ENCODE results near the gene TCTN2. TPM values are rescaled to one million over a fixed set of nuclear protein-coding genes. Genes with fewer than 3 reads are reported as not detected.

TCTN2 gene
- total and polyA plus RNA-seq, 2 of the 4 experiments (the other 2 are of a cell fraction): 8.4 to 13.6 TPM

DNA sequence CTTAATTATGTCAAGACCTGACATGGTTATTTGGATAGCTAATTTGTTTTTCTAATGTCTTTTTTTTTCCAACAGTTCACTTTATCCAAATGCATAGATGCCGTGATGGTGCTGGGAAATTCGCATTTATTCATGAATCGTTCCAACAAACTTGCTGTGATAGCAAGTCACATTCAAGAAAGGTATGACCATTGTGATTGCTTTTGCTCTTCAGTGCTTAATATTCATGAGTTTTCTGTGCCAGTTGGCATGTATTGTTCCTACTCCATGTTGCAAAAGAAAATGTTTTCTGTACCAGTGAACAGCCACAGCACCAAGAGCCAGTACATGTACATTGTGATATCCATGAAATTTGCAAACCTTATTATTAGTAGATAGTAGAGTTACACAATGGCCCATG lies 25.5 kb upstream of the TCTN2 start:
- no peak overlapping the region for H3K18ac ChIP-seq (ENCODE audit: low read depth, low read length)
- no peaks in the 10 kb centered on the region for H3K9me1 ChIP-seq (ENCODE audit: insufficient read depth, low read length)
- no peak overlapping the region for H3K56ac ChIP-seq (ENCODE audit: extremely low read depth, insufficient read depth, low read length)
- no peak overlapping the region for H2BK5ac ChIP-seq (ENCODE audit: low read depth, low read length, poor library complexity, severe bottlenecking)
- no peaks in the 10 kb centered on the region for H3K4me1 ChIP-seq (ENCODE audit: control insufficient read depth, insufficient read depth, low read length)
- no peaks in the 10 kb centered on the region for H3K27me3 ChIP-seq (ENCODE audit: control insufficient read depth, insufficient read depth, low read length)
- no peak overlapping the region for H3K4ac ChIP-seq (ENCODE audit: low read depth, low read length)
- no peak overlapping the region for H3K23ac ChIP-seq (ENCODE audit: low read depth, low read length)
- dilution Hi-C loops (cut with HindIII; ENCODE audit: low sequenced_read_pairs, unreplicated experiment) (no loop called here), in situ Hi-C loops (cut with MboI; ENCODE audit: low sequenced_read_pairs) (no loop called here), intact Hi-C loops (cut with micrococcal nuclease) (no loop called here)
- H3K9ac ChIP-seq (ENCODE audit: low read depth, low read length): no peak overlapping the region
- H2AFZ ChIP-seq (replicated peaks; ENCODE audit: low read length, poor library complexity): no peak overlapping the region
- H3K9me3 ChIP-seq (ENCODE audit: control insufficient read depth, insufficient read depth, low read length): no peaks in the 10 kb centered on the region
- H4K8ac ChIP-seq (ENCODE audit: low read depth in 2 of 2, low read length in 2 of 2): no peak overlapping the region
- POLR2A ChIA-PET (ENCODE audit: unreplicated experiment): interaction anchor here (0.6 kb wide), 1 partner anchor 42 kb away, joined by 4 read pairs; no protein-coding TSS in a partner anchor
- H2AK9ac ChIP-seq (replicated peaks; ENCODE audit: low read depth, low read length, poor library complexity): no peak overlapping the region
- no peak overlapping the region for H2BK20ac ChIP-seq (ENCODE audit: low read depth, low read length)
- BruUV-seq (replicated peaks): no TSS peak
- WGBS, 2 experiments (ENCODE audit: extremely low coverage in 2 of 2, insufficient read length in 1 of 2): no CpG with 5 or more reads among the region's 3 CpGs
- H3K79me1 ChIP-seq (ENCODE audit: low read depth in 1 of 2, low read length in 2 of 2): peaks cover 7 to 9% of the 10 kb centered on the region in 2 experiments; a peak in 2 of 4 replicates
- H2BK15ac ChIP-seq (ENCODE audit: low read depth, low read length): no peak overlapping the region
- no peak overlapping the region for H4K5ac ChIP-seq (ENCODE audit: low read depth, low read length)
- no peak overlapping the region for H4K91ac ChIP-seq (ENCODE audit: insufficient read depth, low read depth, low read length)
- ATAC-seq (ENCODE audit: low read depth) (no peak), DNase-seq (no peak)
- TF ChIP-seq MAZ (IDR thresholded peaks at IDR 0.05; ENCODE audit: borderline replicate concordance, low read depth, low read length): no peak
- TF ChIP-seq RCOR1 (IDR thresholded peaks at IDR 0.05; ENCODE audit: insufficient replicate concordance, low read length): no peak
- TF ChIP-seq SMC3 (IDR thresholded peaks at IDR 0.05; ENCODE audit: low read depth, low read length): no peak
- TF ChIP-seq, protein P1, sequence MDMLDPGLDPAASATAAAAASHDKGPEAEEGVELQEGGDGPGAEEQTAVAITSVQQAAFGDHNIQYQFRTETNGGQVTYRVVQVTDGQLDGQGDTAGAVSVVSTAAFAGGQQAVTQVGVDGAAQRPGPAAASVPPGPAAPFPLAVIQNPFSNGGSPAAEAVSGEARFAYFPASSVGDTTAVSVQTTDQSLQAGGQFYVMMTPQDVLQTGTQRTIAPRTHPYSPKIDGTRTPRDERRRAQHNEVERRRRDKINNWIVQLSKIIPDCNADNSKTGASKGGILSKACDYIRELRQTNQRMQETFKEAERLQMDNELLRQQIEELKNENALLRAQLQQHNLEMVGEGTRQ (IDR thresholded peaks at IDR 0.05; ENCODE audit: low read depth, low read length): no peak
- TF ChIP-seq, protein P2, sequence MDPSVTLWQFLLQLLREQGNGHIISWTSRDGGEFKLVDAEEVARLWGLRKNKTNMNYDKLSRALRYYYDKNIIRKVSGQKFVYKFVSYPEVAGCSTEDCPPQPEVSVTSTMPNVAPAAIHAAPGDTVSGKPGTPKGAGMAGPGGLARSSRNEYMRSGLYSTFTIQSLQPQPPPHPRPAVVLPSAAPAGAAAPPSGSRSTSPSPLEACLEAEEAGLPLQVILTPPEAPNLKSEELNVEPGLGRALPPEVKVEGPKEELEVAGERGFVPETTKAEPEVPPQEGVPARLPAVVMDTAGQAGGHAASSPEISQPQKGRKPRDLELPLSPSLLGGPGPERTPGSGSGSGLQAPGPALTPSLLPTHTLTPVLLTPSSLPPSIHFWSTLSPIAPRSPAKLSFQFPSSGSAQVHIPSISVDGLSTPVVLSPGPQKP (IDR thresholded peaks at IDR 0.05; ENCODE audit: borderline replicate concordance, low read depth, low read length): no peak
- TF ChIP-seq POLR2A (IDR thresholded peaks at IDR 0.05; ENCODE audit: low read depth, low read length): no peak
- no peak overlapping the region for H3K27ac ChIP-seq (ENCODE audit: insufficient read depth, low read length)
- H2AK5ac ChIP-seq (ENCODE audit: low read depth, low read length): no peak overlapping the region
- no peak overlapping the region for H3K4me3 ChIP-seq (ENCODE audit: insufficient read depth, low read depth, low read length)
- H3K4me2 ChIP-seq (ENCODE audit: low read depth, low read length): no peak overlapping the region
- CTCF ChIA-PET: no interaction called here
- no peaks in the 10 kb centered on the region for H4K20me1 ChIP-seq (ENCODE audit: insufficient read depth, low read length)
- H3K14ac ChIP-seq (replicated peaks; ENCODE audit: low read depth, low read length): no peak overlapping the region
- no peak overlapping the region for H2BK120ac ChIP-seq (ENCODE audit: low read depth, low read length)
- peaks cover 39% of the 10 kb centered on the region for H3K36me3 ChIP-seq (ENCODE audit: control insufficient read depth, insufficient read depth, low read length)

Data from IMR-90 (cell line).